ENCODE results near the gene FBXO42. TPM values are rescaled to one million over a fixed set of nuclear protein-coding genes. Genes with fewer than 3 reads are reported as not detected.

Gene FBXO42
- total and polyA plus RNA-seq, 8 donors, result 7.4 to 11.9 (median 9.7) TPM

- Histone ChIP-seq H3K27me3 (no peaks in the 10 kb centered on the region), H3K36me3 (peaks cover 0 to 61% (median 11%) of the 10 kb centered on the region in 3 donors), H3K4me3 (no peak overlapping the region), H3K4me1 (no peaks in the 10 kb centered on the region), H3K27ac (no peak overlapping the region), H3K9me3 (no peaks in the 10 kb centered on the region)
- DNase-seq, result no peak
- no peak for TF ChIP-seq CTCF (IDR thresholded peaks at IDR 0.05)
- 95 to 99% methylated on average over 3 of the region's 3 CpGs for WGBS, 2 donors
- no peak for FAIRE-seq
- intact Hi-C loops (cut with DNase I), result no loop called here
- no peak for ATAC-seq
Observed at GRCh38 chr1:16307222-16307621, 45.1 kb downstream of the FBXO42 start.

- no peak overlapping the region for H3K4me3 ChIP-seq
- no peaks in the 10 kb centered on the region for H3K9me3 ChIP-seq
- H3K27me3 ChIP-seq, result no peaks in the 10 kb centered on the region
- no peak for TF ChIP-seq CTCF (IDR thresholded peaks at IDR 0.05)
- H3K27ac ChIP-seq, result no peak overlapping the region
- WGBS, 2 donors, result 96% methylated on average over 12 of the region's 12 CpGs
- DNase-seq (no peak), FAIRE-seq (no peak), ATAC-seq (no peak)
- intact Hi-C loops (cut with DNase I), result no loop called here
- no peaks in the 10 kb centered on the region for H3K4me1 ChIP-seq
- peaks cover 0 to 40% (median 11%) of the 10 kb centered on the region in 3 donors for H3K36me3 ChIP-seq
Observed at GRCh38 chr1:16302709-16303627, 49.3 kb downstream of the FBXO42 start.

- H3K36me3 ChIP-seq, result peaks cover 0 to 31% (median 9%) of the 10 kb centered on the region in 3 donors
Observed at GRCh38 chr1:16300436-16300835, 51.8 kb downstream of the FBXO42 start.

GRCh38 chr1:16298653-16299052 lies 53.6 kb downstream of the FBXO42 start:
- TF ChIP-seq CTCF (IDR thresholded peaks at IDR 0.05), result no peak
- no peak for FAIRE-seq
- 92 to 95% methylated on average over 12 of the region's 12 CpGs for WGBS, 2 donors
- no peak for ATAC-seq
- Histone ChIP-seq H3K27ac (peak overlapping the region in 2 of 4 donors; percentile 5 to 30), H3K9me3 (no peaks in the 10 kb centered on the region), H3K4me1 (no peaks in the 10 kb centered on the region), H3K4me3 (no peak overlapping the region), H3K27me3 (no peaks in the 10 kb centered on the region), H3K36me3 (peaks cover 0 to 17% (median 0%) of the 10 kb centered on the region in 3 donors)
- intact Hi-C loops (cut with DNase I), result no loop called here
- DNase-seq, result no peak

More at GRCh38 chr1:16300436-16300835, 51.8 kb downstream of the FBXO42 start:
- Histone ChIP-seq H3K4me3 (no peak overlapping the region), H3K9me3 (no peaks in the 10 kb centered on the region), H3K27ac (no peak overlapping the region), H3K27me3 (no peaks in the 10 kb centered on the region), H3K4me1 (no peaks in the 10 kb centered on the region)
- ATAC-seq, result peak in 1 of 4 donors; percentile 8
- FAIRE-seq, result no peak
- intact Hi-C loops (cut with DNase I), result no loop called here
- 67 to 68% methylated on average over 3 of the region's 3 CpGs for whole genome bisulfite sequencing, 2 donors
- DNase-seq, result no peak
- TF ChIP-seq CTCF (IDR thresholded peaks at IDR 0.05), result no peak

GRCh38 chr1:16296643-16297042 lies 55.6 kb downstream of the FBXO42 start:
- H3K4me3 ChIP-seq, result no peak overlapping the region
- H3K36me3 ChIP-seq, result peaks cover 0 to 4% (median 0%) of the 10 kb centered on the region in 3 donors
- TF ChIP-seq CTCF (IDR thresholded peaks at IDR 0.05), result no peak
- WGBS, 2 donors, result 83 to 90% methylated on average over 4 of the region's 4 CpGs
- no peak for ATAC-seq
- DNase-seq, result no peak
- intact Hi-C loops (cut with DNase I), result no loop called here
- no peaks in the 10 kb centered on the region for H3K27me3 ChIP-seq
- no peak overlapping the region for H3K27ac ChIP-seq
- no peaks in the 10 kb centered on the region for H3K4me1 ChIP-seq
- no peak for FAIRE-seq
- H3K9me3 ChIP-seq, result no peaks in the 10 kb centered on the region

Data from pancreas (tissue), 10 donors.